Ascending aorta (tissue), 2 donors: ENCODE data around the gene TGOLN2. TPM values are rescaled to one million over a fixed set of nuclear protein-coding genes. Genes with fewer than 3 reads are reported as not detected.

Source experiments
- DNase-seq, 2 donors: peaks; one replicate each; pipeline ENCODE4 v3.0.0-alpha.2; 2019; ENCODE audit warnings: low spot score in 2 of 2
- H3K27ac ChIP-seq, 2 donors: fragments of 200-600 bp; sonication (generic); one replicate each; pipeline ENCODE4 v1.5.1; 2016 to 2017; ENCODE audit warnings: mild to moderate bottlenecking in 1 of 2
- H3K27me3 ChIP-seq: fragments of 200-600 bp; sonication (generic); one replicate; pipeline ENCODE4 v1.5.1; 2017
- H3K36me3 ChIP-seq, 2 donors: fragments of 200-600 bp; sonication (generic); one replicate each; pipeline ENCODE4 v1.5.1; 2016
- H3K4me1 ChIP-seq, 2 donors: fragments of 200-600 bp; sonication (generic); one replicate each; pipeline ENCODE4 v1.5.1; 2016 to 2017; ENCODE audit warnings: mild to moderate bottlenecking in 1 of 2
- H3K4me3 ChIP-seq, 2 donors: fragments of 200-600 bp; sonication (generic); one replicate each; pipeline ENCODE4 v1.5.1; 2016 to 2017; ENCODE audit warnings: mild to moderate bottlenecking in 1 of 2
- H3K9me3 ChIP-seq, 2 donors: fragments of 200-600 bp; sonication (generic); one replicate each; pipeline ENCODE4 v1.5.1; 2016
- CTCF ChIP-seq, 3 experiments: fragments of 200-600 bp in 2 of 3; fragments of 450-650 bp in 1 of 3; sonication (generic) in 2 of 3; IDR thresholded peaks; one replicate each; pipeline ENCODE4 v1.5.1; 2016 to 2019; ENCODE audit warnings: antibody characterized with exemption in 3 of 3, mild to moderate bottlenecking in 1 of 3, moderate library complexity in 1 of 3
- intact Hi-C: fragments of 100-400 bp; cut with DNase I; formaldehyde crosslinking; loops from one replicate; pipeline ENCODE4 v1.15.1; 2023
- total RNA-seq: library from RNA; depleted of rRNA; stranded (reverse); fragments of >200 nt; gene quantifications from one replicate; pipeline ENCODE4 v1.1.0, GENCODE V29; 2016

Gene TGOLN2
- total RNA-seq, 1 donor from 2014 or later: 111 TPM

- no peaks in the 10 kb centered on the region for H3K4me1 ChIP-seq
- intact Hi-C loops: no loop called here
- no peak for TF ChIP-seq CTCF (IDR thresholded peaks at IDR 0.05)
- no peak overlapping the region for H3K27ac ChIP-seq
- H3K9me3 ChIP-seq: no peaks in the 10 kb centered on the region
- H3K27me3 ChIP-seq: no peaks in the 10 kb centered on the region
- H3K4me3 ChIP-seq: no peak overlapping the region
- H3K36me3 ChIP-seq: peaks cover 0 to 2% of the 10 kb centered on the region in 2 donors
- DNase-seq: no peak
These were observed 36.3 kb downstream of the TGOLN2 start for GRCh38 chr2:85291425-85292023.

DNA sequence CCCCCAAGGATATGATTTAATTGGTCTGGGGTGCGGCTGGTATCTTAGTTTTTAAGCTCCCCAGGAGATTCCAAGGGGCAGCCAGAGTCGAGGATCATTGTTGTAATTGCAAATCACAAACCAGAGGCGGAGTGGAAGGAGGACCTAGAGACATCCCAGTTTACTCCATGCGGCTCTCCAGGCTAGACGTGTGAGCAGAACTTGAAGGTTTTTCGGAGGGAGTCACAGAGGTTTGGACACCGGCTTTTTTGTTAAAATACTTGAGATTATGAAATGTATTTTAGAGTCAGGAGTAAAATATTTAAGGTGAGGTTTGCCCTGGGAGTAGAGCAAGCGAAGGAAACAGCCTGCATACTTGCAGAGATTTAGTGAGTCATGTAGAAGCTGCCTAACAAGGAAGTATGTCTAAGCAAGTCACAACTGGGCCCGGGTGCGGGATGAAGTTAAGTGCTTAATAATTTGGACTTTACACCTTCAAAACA lies 39.5 kb downstream of the TGOLN2 start:
- intact Hi-C loops: no loop called here
- Histone ChIP-seq H3K27me3 (no peaks in the 10 kb centered on the region), H3K4me1 (peaks cover 0 to 2% of the 10 kb centered on the region in 2 donors), H3K4me3 (no peak overlapping the region), H3K27ac (no peak overlapping the region), H3K36me3 (peaks cover 2 to 7% of the 10 kb centered on the region in 2 donors), H3K9me3 (no peaks in the 10 kb centered on the region)
- DNase-seq: no peak
- TF ChIP-seq CTCF (IDR thresholded peaks at IDR 0.05): no peak

- Histone ChIP-seq H3K4me1 (peaks cover 0 to 2% of the 10 kb centered on the region in 2 donors), H3K36me3 (peaks cover 2 to 8% of the 10 kb centered on the region in 2 donors), H3K4me3 (no peak overlapping the region), H3K9me3 (no peaks in the 10 kb centered on the region), H3K27ac (no peak overlapping the region), H3K27me3 (no peaks in the 10 kb centered on the region)
- intact Hi-C loops: no loop called here
- no peak for DNase-seq
- no peak for TF ChIP-seq CTCF (IDR thresholded peaks at IDR 0.05)
These were observed 40.1 kb downstream of the TGOLN2 start for GRCh38 chr2:85287721-85288120.

DNA sequence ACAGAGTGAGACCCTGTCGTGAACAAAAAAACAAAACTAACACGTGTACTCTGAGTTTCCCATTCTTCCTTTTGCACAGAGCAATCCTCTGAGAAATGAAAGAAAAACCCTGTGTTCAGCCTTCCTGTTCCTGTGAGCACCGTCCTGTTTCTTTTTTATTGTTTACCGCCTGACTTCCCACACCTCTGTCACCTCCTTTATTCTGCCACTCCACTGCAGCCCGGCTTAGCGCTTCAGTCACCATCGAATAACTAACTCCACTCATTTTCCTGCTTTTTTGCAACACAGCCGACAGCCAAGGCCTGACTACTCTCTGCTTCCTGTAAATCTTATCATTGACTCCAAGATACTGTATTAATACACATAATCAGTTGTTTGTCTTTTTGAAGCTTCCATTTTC lies 40.9 kb downstream of the TGOLN2 start:
- Histone ChIP-seq H3K9me3 (no peaks in the 10 kb centered on the region), H3K4me3 (no peak overlapping the region), H3K36me3 (peaks cover 2 to 8% of the 10 kb centered on the region in 2 donors), H3K27ac (no peak overlapping the region), H3K27me3 (no peaks in the 10 kb centered on the region), H3K4me1 (peaks cover 0 to 2% of the 10 kb centered on the region in 2 donors)
- no peak for TF ChIP-seq CTCF (IDR thresholded peaks at IDR 0.05)
- DNase-seq: no peak
- intact Hi-C loops: no loop called here

GRCh38 chr2:85283641-85284040 lies 44.1 kb downstream of the TGOLN2 start:
- Histone ChIP-seq H3K4me1 (peaks cover 0 to 7% of the 10 kb centered on the region in 2 donors), H3K9me3 (no peaks in the 10 kb centered on the region), H3K27ac (no peak overlapping the region), H3K36me3 (peaks cover 0 to 8% of the 10 kb centered on the region in 2 donors), H3K27me3 (no peaks in the 10 kb centered on the region), H3K4me3 (no peak overlapping the region)
- no peak for TF ChIP-seq CTCF (IDR thresholded peaks at IDR 0.05)
- DNase-seq: no peak
- intact Hi-C loops: no loop called here
